Mesendoderm (in vitro differentiated cells): ENCODE results near the gene ZDHHC12.

Source experiments
- DNase-seq: peaks from one replicate; pipeline ENCODE4 v3.0.0; 2013
- H2AK5ac ChIP-seq: 2 replicates; pipeline ENCODE4 v1.6.1; 2013; ENCODE audit warnings: low read length, inconsistent platforms
- H2BK120ac ChIP-seq: 2 replicates; pipeline ENCODE4 v1.6.1; 2013; ENCODE audit warnings: low read depth, mild to moderate bottlenecking, low read length, moderate library complexity, mixed read lengths
- H2BK15ac ChIP-seq: replicated peaks from 2 replicates; pipeline ENCODE4 v1.6.1; 2013; ENCODE audit warnings: low read depth, mild to moderate bottlenecking, moderate library complexity
- H2BK5ac ChIP-seq: 2 replicates; pipeline ENCODE4 v1.6.1; 2013; ENCODE audit warnings: low read length, inconsistent platforms
- H3K18ac ChIP-seq: 2 replicates; pipeline ENCODE4 v1.6.1; 2013; ENCODE audit warnings: mild to moderate bottlenecking, low read length, mixed read lengths
- H3K23ac ChIP-seq: one replicate; pipeline ENCODE4 v1.6.1; 2013; ENCODE audit warnings: low read length
- H3K27ac ChIP-seq: 2 replicates; pipeline ENCODE4 v1.5.1; 2013; ENCODE audit warnings: low read depth, mild to moderate bottlenecking, inconsistent platforms, low read length, moderate library complexity
- H3K27me3 ChIP-seq: 2 replicates; pipeline ENCODE4 v1.6.1; 2013; ENCODE audit warnings: low read length, control low read depth, mild to moderate bottlenecking, inconsistent platforms; ENCODE audit not compliant: insufficient read depth, poor library complexity
- H3K36me3 ChIP-seq: 2 replicates; pipeline ENCODE4 v1.6.1; 2013; ENCODE audit warnings: low read length, inconsistent platforms; ENCODE audit not compliant: control insufficient read depth, insufficient read depth
- H3K4ac ChIP-seq: one replicate; pipeline ENCODE4 v1.6.1; 2013; ENCODE audit warnings: low read depth, mild to moderate bottlenecking, low read length, moderate library complexity
- H3K4me1 ChIP-seq: 2 replicates; pipeline ENCODE4 v1.6.1; 2013; ENCODE audit warnings: low read depth, low read length, inconsistent platforms; ENCODE audit not compliant: control insufficient read depth
- H3K4me2 ChIP-seq: 2 replicates; pipeline ENCODE4 v1.6.1; 2013; ENCODE audit warnings: low read length
- H3K4me3 ChIP-seq: 2 replicates; pipeline ENCODE4 v1.5.1; 2013; ENCODE audit warnings: mild to moderate bottlenecking, low read length
- H3K56ac ChIP-seq: one replicate; pipeline ENCODE4 v1.6.1; 2013; ENCODE audit warnings: low read length
- H3K79me1 ChIP-seq: 2 replicates; pipeline ENCODE4 v1.6.1; 2013; ENCODE audit warnings: low read length, inconsistent platforms
- H3K79me2 ChIP-seq: 2 replicates; pipeline ENCODE4 v1.6.1; 2013; ENCODE audit warnings: mild to moderate bottlenecking, low read length; ENCODE audit not compliant: control insufficient read depth, insufficient read depth
- H3K9ac ChIP-seq: 2 replicates; pipeline ENCODE4 v1.6.1; 2013; ENCODE audit warnings: low read length, inconsistent platforms
- H4K5ac ChIP-seq: one replicate; pipeline ENCODE4 v1.6.1; 2013; ENCODE audit warnings: low read length
- H4K8ac ChIP-seq: one replicate; pipeline ENCODE4 v1.6.1; 2013; ENCODE audit warnings: low read depth, mild to moderate bottlenecking, control low read depth, low read length, moderate library complexity
- WGBS: extraction: QIAGEN DNeasy Blood & Tissue Kit; methylation state at CpG from one replicate; pipeline ENCODE4 v1.1.7; 2013; ENCODE audit warnings: low lambda C conversion rate, missing lambda C conversion rate; ENCODE audit not compliant: insufficient coverage; ENCODE audit errors: extremely low coverage; 5-methylcytosine and 5-hydroxymethylcytosine counted together

The ZDHHC12 gene

DNA sequence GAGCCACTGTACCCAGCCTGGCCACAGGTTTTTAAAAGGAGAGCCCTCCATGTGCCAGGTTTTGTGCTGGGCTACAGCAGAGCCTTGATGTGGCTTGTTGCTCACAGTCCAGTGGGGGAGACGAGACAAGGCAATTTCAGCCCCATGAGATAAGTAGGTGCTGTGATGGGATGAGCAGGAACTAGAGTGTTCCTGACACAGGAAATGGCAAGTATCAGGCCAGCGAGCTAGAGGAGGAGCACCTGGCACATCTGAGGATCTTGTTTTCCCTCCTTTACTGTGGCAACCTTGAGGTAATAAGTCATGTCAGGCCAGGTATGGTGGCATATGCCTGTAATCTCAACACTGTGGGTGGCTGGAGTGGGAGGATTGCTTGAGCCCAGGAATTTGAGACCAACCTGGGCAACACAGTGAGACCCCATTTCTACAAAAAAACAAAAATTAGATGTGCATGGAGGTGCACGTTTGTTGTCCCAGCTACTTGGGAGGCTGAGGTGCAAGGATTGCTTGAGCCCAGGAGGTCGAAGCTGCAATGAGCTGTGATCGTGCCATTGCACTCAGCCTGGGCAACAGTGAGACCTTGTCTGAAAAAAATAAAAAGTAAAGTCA lies 3.8 kb upstream of the ZDHHC12 start:
- no peaks in the 10 kb centered on the region for H3K36me3 ChIP-seq
- no peaks in the 10 kb centered on the region for H3K79me2 ChIP-seq
- no peak overlapping the region for H3K4ac ChIP-seq
- peaks cover 5% of the 10 kb centered on the region for H3K4me1 ChIP-seq
- H3K18ac ChIP-seq: no peak overlapping the region
- H4K8ac ChIP-seq: no peak overlapping the region
- no peak overlapping the region for H3K23ac ChIP-seq
- no CpG with 5 or more reads among the region's 5 CpGs for WGBS
- no peak overlapping the region for H4K5ac ChIP-seq
- no peak overlapping the region for H2BK120ac ChIP-seq
- H2AK5ac ChIP-seq: no peak overlapping the region
- no peak overlapping the region for H3K9ac ChIP-seq
- peak; percentile 33 for DNase-seq
- no peak overlapping the region for H2BK15ac ChIP-seq
- no peak overlapping the region for H3K4me3 ChIP-seq
- H3K27ac ChIP-seq: no peak overlapping the region
- H3K27me3 ChIP-seq: no peaks in the 10 kb centered on the region
- H3K56ac ChIP-seq: no peak overlapping the region
- H2BK5ac ChIP-seq: no peak overlapping the region
- H3K79me1 ChIP-seq: peaks cover 2% of the 10 kb centered on the region
- H3K4me2 ChIP-seq: no peak overlapping the region

DNA sequence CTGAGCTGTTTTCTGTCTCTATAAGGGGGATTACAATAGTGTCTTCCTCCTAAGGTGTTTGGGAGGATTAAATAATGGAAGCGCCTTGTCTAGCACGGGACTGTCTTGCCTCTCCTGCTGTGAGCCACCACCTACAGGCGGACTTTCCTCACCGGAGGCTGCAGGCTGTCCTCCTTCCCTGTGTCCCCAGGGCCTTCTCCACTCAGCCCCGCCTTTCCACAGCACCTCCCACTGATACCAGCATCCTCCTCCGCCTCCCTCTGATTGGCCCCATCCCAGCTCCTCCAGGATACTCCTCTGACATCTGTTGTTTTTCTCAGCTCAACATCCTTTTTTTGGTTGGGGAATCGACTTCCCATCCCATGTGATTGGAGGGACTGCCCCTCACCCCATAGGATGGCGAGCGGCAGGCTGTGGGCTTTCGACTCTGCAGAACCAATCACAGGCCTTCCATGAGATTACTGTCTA lies 851 bp upstream of the ZDHHC12 start:
- WGBS: no CpG with 5 or more reads among the region's 10 CpGs

DNA sequence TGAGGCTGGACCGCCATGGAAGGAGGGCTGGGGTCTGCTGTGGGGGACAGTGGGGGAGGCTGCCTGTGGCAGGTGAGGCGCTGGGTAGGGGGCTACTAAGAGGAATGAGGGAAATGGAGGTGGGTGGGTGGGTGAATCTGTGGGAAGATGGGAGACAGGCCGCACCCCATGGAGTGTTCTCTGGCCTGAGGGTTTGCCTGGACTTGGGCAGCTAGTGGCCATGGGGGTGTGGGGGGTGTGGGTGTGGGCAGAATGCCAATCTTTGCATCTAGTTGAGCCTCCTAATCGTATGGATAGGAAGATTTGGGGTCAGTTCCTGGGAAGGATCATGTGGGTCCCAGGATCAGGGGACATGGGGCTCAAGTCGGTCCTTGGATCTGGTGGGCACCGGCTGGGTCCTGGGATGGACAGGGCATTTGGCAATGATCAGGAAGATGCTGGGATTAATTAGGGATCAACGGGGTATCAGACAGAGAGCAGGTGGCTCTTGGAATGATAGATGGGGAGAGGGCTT lies 518 bp downstream of the ZDHHC12 start:
- Histone ChIP-seq H3K4me3 (peak overlapping the region; percentile 91), H3K23ac (no peak overlapping the region), H2AK5ac (peak overlapping the region; percentile 90), H3K79me1 (peaks cover 2% of the 10 kb centered on the region), H2BK120ac (no peak overlapping the region), H3K18ac (no peak overlapping the region), H3K4me2 (peak overlapping the region; percentile 98), H3K9ac (peak overlapping the region; percentile 97), H3K27me3 (no peaks in the 10 kb centered on the region), H3K4me1 (peaks cover 5% of the 10 kb centered on the region), H3K36me3 (no peaks in the 10 kb centered on the region), H4K5ac (no peak overlapping the region), H2BK15ac (no peak overlapping the region), H3K27ac (no peak overlapping the region), H3K79me2 (no peaks in the 10 kb centered on the region), H3K56ac (peak overlapping the region; percentile 98), H4K8ac (peak overlapping the region; percentile 68), H2BK5ac (no peak overlapping the region), H3K4ac (no peak overlapping the region)
- no peak for DNase-seq
- WGBS: no CpG with 5 or more reads among the region's 7 CpGs

More for the DNA sequence above, 851 bp upstream of the ZDHHC12 start:
- Histone ChIP-seq H4K8ac (no peak overlapping the region), H3K4me3 (peak overlapping the region; percentile 2), H3K79me2 (no peaks in the 10 kb centered on the region), H3K18ac (no peak overlapping the region), H3K9ac (peak overlapping the region; percentile 25), H3K56ac (peak overlapping the region; percentile 17), H2BK15ac (no peak overlapping the region), H3K27me3 (no peaks in the 10 kb centered on the region), H2AK5ac (no peak overlapping the region), H3K79me1 (peaks cover 2% of the 10 kb centered on the region), H3K23ac (no peak overlapping the region), H3K4ac (no peak overlapping the region), H3K27ac (peak overlapping the region; percentile 17), H2BK5ac (no peak overlapping the region), H4K5ac (peak overlapping the region; percentile 81), H3K4me1 (peaks cover 5% of the 10 kb centered on the region), H2BK120ac (no peak overlapping the region), H3K36me3 (no peaks in the 10 kb centered on the region), H3K4me2 (peak overlapping the region; percentile 6)
- DNase-seq: peak; percentile 96

DNA sequence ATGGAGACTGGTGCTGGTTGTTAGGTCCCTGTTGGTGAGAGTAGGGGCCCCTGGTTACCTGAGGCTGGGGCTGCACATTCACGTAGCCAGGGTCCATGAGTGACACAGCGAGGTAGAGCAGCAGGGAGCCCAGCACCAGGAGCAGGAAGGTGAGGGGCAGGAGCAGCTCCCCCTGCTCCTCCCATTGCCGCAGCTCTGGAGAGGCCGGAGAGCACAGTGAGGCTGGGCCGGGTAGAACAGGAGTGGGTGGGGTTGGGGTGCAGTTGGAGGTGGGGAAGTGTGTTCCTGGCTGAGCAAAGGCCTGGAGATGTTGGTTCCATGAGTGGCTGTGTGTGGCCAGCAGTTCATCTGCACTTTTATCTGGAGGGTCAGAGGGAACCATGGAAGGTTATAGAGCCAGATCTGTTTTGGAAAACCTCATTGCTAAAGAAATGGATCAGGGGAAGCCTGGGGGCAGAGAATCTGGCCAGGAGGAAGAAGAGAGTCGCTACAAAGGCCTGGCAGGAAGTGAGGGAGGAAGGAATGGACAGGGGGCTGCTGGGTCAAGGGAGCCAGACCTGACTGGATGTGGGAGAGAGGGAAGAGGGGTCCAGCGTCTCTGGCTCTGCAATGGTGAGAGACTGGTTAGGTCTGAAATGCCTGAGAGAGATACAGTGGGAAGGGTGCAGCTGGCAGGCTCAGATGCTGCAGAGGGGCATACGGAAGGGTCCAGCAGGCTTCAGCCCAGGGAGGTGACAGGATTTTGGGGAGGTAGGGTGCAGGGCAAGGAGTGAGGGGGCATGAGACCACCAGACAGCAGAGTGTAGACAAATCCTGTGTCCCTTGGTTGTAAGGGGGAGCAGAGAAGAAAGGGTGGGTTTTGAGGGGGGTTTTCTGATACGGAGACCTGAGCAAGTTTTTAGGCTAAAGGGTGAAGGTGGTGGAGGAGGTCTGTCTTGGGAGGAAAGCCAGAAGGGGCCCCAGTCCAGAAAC lies 1.3 kb downstream of the ZDHHC12 start:
- no peaks in the 10 kb centered on the region for H3K36me3 ChIP-seq
- no peak overlapping the region for H3K4me3 ChIP-seq
- WGBS: no CpG with 5 or more reads among the region's 9 CpGs
- H3K9ac ChIP-seq: peak overlapping the region; percentile 97
- DNase-seq: no peak
- H3K56ac ChIP-seq: peak overlapping the region; percentile 98
- H3K18ac ChIP-seq: no peak overlapping the region
- no peak overlapping the region for H3K4ac ChIP-seq
- H2BK15ac ChIP-seq: no peak overlapping the region
- H3K4me1 ChIP-seq: peaks cover 5% of the 10 kb centered on the region
- no peaks in the 10 kb centered on the region for H3K27me3 ChIP-seq
- H3K4me2 ChIP-seq: no peak overlapping the region
- H2AK5ac ChIP-seq: no peak overlapping the region
- H2BK5ac ChIP-seq: no peak overlapping the region
- no peak overlapping the region for H4K8ac ChIP-seq
- H2BK120ac ChIP-seq: no peak overlapping the region
- no peak overlapping the region for H3K23ac ChIP-seq
- no peaks in the 10 kb centered on the region for H3K79me2 ChIP-seq
- H3K27ac ChIP-seq: no peak overlapping the region
- H3K79me1 ChIP-seq: peaks cover 2% of the 10 kb centered on the region
- H4K5ac ChIP-seq: no peak overlapping the region

GRCh38 chr9:128721487-128722010 lies 2.4 kb downstream of the ZDHHC12 start:
- H3K56ac ChIP-seq: no peak overlapping the region
- no CpG with 5 or more reads among the region's 18 CpGs for WGBS
- no peaks in the 10 kb centered on the region for H3K27me3 ChIP-seq
- peaks cover 5% of the 10 kb centered on the region for H3K4me1 ChIP-seq
- H3K4me2 ChIP-seq: no peak overlapping the region
- H2AK5ac ChIP-seq: no peak overlapping the region
- no peak for DNase-seq
- no peaks in the 10 kb centered on the region for H3K79me2 ChIP-seq
- no peak overlapping the region for H2BK5ac ChIP-seq
- no peak overlapping the region for H4K8ac ChIP-seq
- no peak overlapping the region for H3K4ac ChIP-seq
- no peak overlapping the region for H3K27ac ChIP-seq
- no peak overlapping the region for H3K23ac ChIP-seq
- no peak overlapping the region for H4K5ac ChIP-seq
- no peaks in the 10 kb centered on the region for H3K36me3 ChIP-seq
- H2BK120ac ChIP-seq: no peak overlapping the region
- peaks cover 2% of the 10 kb centered on the region for H3K79me1 ChIP-seq
- no peak overlapping the region for H2BK15ac ChIP-seq
- no peak overlapping the region for H3K4me3 ChIP-seq
- no peak overlapping the region for H3K9ac ChIP-seq
- H3K18ac ChIP-seq: no peak overlapping the region
